Endothelial cell of umbilical vein (primary cell): ENCODE measurements around the gene TAS2R43.

Experiments
- EZH2 ChIP-seq: IDR thresholded peaks from 2 replicates; pipeline ENCODE4 v1.6.1; 2012; ENCODE audit warnings: borderline replicate concordance, low read depth, mild to moderate bottlenecking, moderate library complexity, low read length, inconsistent platforms; ENCODE audit not compliant: severe bottlenecking
- POLR2A ChIP-seq: IDR thresholded peaks from 2 replicates; pipeline ENCODE4 v1.6.1; 2012; ENCODE audit warnings: low read depth, mild to moderate bottlenecking, control low read depth, low read length
- POLR2AphosphoS5 ChIP-seq: IDR thresholded peaks from 2 replicates; pipeline ENCODE4 v1.6.1; 2012; ENCODE audit warnings: low read depth, mild to moderate bottlenecking, control low read depth, low read length, moderate library complexity; ENCODE audit not compliant: insufficient read depth
- TF ChIP-seq, protein P1 (sequence below), 2 donors: IDR thresholded peaks; 1 replicate in 1 of 2; 2 replicates in 1 of 2; pipeline ENCODE4 v1.5.1; 2011; ENCODE audit warnings: low read length in 2 of 2, mild to moderate bottlenecking in 2 of 2, moderate library complexity in 2 of 2, control low read depth in 1 of 2, inconsistent platforms in 1 of 2, low read depth in 1 of 2; ENCODE audit not compliant: insufficient read depth in 1 of 2; ENCODE audit errors: extremely low read depth in 1 of 2

DNA sequence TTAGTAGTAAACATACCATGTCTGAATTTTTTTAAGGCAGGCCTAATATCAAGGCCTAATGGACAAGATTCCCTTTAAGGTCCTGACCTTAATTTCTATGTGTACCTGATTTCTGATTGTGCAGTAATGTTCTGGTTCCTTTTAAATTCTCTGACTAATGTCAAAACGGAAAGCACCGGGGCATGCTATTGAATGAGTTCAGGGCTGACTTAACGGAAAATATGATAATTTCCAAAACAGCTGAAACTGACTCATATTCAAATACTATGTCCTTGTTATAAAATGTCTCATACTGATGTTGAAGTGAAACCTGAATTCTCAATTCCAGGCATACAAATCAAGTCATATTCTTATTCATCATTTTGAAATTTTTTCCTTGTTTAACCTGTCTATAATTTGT is 6.7 kb downstream of the TAS2R43 start:
- TF ChIP-seq, protein P1, sequence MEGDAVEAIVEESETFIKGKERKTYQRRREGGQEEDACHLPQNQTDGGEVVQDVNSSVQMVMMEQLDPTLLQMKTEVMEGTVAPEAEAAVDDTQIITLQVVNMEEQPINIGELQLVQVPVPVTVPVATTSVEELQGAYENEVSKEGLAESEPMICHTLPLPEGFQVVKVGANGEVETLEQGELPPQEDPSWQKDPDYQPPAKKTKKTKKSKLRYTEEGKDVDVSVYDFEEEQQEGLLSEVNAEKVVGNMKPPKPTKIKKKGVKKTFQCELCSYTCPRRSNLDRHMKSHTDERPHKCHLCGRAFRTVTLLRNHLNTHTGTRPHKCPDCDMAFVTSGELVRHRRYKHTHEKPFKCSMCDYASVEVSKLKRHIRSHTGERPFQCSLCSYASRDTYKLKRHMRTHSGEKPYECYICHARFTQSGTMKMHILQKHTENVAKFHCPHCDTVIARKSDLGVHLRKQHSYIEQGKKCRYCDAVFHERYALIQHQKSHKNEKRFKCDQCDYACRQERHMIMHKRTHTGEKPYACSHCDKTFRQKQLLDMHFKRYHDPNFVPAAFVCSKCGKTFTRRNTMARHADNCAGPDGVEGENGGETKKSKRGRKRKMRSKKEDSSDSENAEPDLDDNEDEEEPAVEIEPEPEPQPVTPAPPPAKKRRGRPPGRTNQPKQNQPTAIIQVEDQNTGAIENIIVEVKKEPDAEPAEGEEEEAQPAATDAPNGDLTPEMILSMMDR (IDR thresholded peaks at IDR 0.05; ENCODE audit: extremely low read depth in 1 of 2, insufficient read depth in 1 of 2, low read depth in 1 of 2, low read length in 2 of 2): no peak
- no peak for TF ChIP-seq POLR2A
- TF ChIP-seq POLR2AphosphoS5: no peak
- no peak for TF ChIP-seq EZH2
